ENCODE data around the gene UGT1A5.
A peak's percentile ranks its signal among the peaks of the same experiment; 100 is the strongest.
"Not testable (repeated sequence)": the region's sequence is repeated elsewhere in the genome, so short reads cannot be mapped to it uniquely, and the experiment has no call there.

The UGT1A5 gene

GRCh38 chr2:233692648-233693047, 20.1 kb upstream of the UGT1A5 start, which contains the start of gene UGT1A6:
UGT1A6 (plus strand) TSS chr2:233692890; CDS start chr2:233693005, 115 bp downstream.
- DNase-seq (ENCODE audit: low read depth), result no peak
- TF ChIP-seq CTCF (IDR thresholded peaks at IDR 0.05; ENCODE audit: control insufficient read depth, extremely low read depth, insufficient read depth), result no peak
- no peak within 1 kb of the TSS for H3K4me3 ChIP-seq (ENCODE audit: low read depth, low read length)

- no peak overlapping the region for H3K4me3 ChIP-seq (ENCODE audit: low read depth, low read length)
These were observed 18.7 kb upstream of the UGT1A5 start for GRCh38 chr2:233693963-233694362.

GRCh38 chr2:233698740-233699139, 14.0 kb upstream of the UGT1A5 start:
- no peak overlapping the region for H3K4me3 ChIP-seq (ENCODE audit: low read depth, low read length)

More at GRCh38 chr2:233693963-233694362, 18.7 kb upstream of the UGT1A5 start:
- no peak for TF ChIP-seq CTCF (IDR thresholded peaks at IDR 0.05; ENCODE audit: control insufficient read depth, extremely low read depth, insufficient read depth)
- DNase-seq (ENCODE audit: low read depth), result no peak

DNA sequence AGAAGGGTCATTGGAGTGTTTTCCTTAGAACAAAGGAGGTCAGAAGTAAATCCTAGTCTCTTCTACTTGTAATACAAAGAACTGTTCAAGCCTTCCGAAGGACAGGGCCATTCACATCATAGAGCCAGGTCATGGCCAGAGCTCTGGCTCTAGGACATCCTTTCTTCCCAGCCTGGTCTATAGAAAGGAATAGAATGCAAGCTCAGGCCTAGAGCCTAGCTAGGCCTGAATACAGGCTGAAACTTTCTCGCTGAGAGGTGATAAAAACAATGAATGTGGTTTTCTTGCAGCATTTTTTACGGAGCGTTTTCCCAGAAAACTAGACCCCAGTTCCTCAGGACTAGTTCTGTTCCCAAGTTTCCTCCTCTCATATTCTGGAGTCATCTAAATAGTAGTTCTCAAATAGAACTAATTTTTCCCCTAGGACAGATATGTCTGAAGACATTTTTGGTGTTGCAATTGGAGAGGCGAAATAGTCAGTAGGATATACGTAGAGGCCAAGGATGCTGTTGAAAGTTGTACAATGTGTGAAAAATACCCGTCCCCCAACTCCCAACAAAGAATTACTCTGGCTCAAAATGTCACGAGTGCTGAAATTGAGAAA, 13.2 kb upstream of the UGT1A5 start:
- no peak overlapping the region for H3K4me3 ChIP-seq (ENCODE audit: low read depth, low read length)
- no peak for DNase-seq (ENCODE audit: low read depth)
- TF ChIP-seq CTCF (IDR thresholded peaks at IDR 0.05; ENCODE audit: control insufficient read depth, extremely low read depth, insufficient read depth), result no peak

More at GRCh38 chr2:233698740-233699139, 14.0 kb upstream of the UGT1A5 start:
- no peak for TF ChIP-seq CTCF (IDR thresholded peaks at IDR 0.05; ENCODE audit: control insufficient read depth, extremely low read depth, insufficient read depth)
- no peak for DNase-seq (ENCODE audit: low read depth)

GRCh38 chr2:233700028-233700635, 12.6 kb upstream of the UGT1A5 start:
- H3K4me3 ChIP-seq (ENCODE audit: low read depth, low read length), result no peak overlapping the region
- DNase-seq (ENCODE audit: low read depth), result peak; percentile 97
- TF ChIP-seq CTCF (IDR thresholded peaks at IDR 0.05; ENCODE audit: control insufficient read depth, extremely low read depth, insufficient read depth), result no peak

DNA sequence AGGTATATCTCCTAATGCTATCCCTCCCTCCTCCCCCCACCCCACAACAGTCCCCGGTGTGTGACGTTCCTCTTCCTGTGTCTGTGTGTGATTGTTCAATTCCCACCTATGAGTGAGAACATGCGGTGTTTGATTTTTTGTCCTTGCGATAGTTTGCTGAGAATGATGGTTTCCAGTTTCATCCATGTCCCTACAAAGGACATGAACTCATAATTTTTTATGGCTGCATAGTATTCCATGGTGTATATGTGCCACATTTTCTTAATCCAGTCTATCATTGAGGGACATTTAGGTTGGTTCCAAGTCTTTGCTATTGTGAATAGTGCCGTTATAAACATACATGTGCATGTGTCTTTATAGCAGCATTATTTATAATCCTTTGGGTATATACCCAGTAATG, 11.9 kb upstream of the UGT1A5 start:
- H3K4me3 ChIP-seq (ENCODE audit: low read depth, low read length), result not testable (repeated sequence)

DNA sequence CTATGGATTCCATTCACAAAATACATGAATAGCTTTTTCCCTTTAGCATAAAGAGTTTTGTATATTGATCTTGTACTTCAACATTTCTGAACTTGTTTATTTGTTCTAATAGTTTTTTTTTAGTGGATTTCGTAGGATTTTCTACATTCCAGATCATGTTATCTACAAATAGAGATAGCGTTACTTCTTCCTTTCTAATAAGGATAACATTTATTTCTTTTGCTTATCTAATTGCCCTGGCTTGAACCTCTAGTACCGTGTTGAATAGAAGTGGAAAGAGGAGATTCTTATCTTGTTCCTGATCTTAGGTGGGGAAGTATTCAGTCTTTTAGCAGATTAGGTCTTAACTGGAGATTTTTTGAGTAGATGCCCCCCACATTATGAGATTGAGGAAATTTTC, 10.5 kb upstream of the UGT1A5 start:
- no peak overlapping the region for H3K4me3 ChIP-seq (ENCODE audit: low read depth, low read length)
- TF ChIP-seq CTCF (IDR thresholded peaks at IDR 0.05; ENCODE audit: control insufficient read depth, extremely low read depth, insufficient read depth), result no peak
- DNase-seq (ENCODE audit: low read depth), result no peak

More for the DNA sequence above, 11.9 kb upstream of the UGT1A5 start:
- not testable (repeated sequence) for DNase-seq (ENCODE audit: low read depth)

Measured in LNCaP clone FGC (cell line).